Superior temporal gyrus (tissue), 1 donor: ENCODE results near the gene L1CAM.

ENCODE experiments used
- DNase-seq: peaks from one replicate; pipeline ENCODE4 v3.0.0-alpha.2; 2016; ENCODE audit errors: extremely low spot score

L1CAM gene

GRCh38 chrX:153925387-153925738 is 39.4 kb upstream of the L1CAM start:
- DNase-seq: no peak

GRCh38 chrX:153924149-153924861 is 38.3 kb upstream of the L1CAM start:
- peak; percentile 28 for DNase-seq

- DNase-seq: peak; percentile 40
Measured at GRCh38 chrX:153922932-153923857, 37.2 kb upstream of the L1CAM start.

- DNase-seq: no peak
Measured at GRCh38 chrX:153921511-153922446, 35.8 kb upstream of the L1CAM start.

- no peak for DNase-seq
Measured at GRCh38 chrX:153921070-153921469, 35.1 kb upstream of the L1CAM start.

- DNase-seq: no peak
Measured at GRCh38 chrX:153920546-153920945, 34.6 kb upstream of the L1CAM start.

GRCh38 chrX:153919281-153919680 is 33.3 kb upstream of the L1CAM start:
- no peak for DNase-seq

- no peak for DNase-seq
Measured at GRCh38 chrX:153917869-153918268, 31.9 kb upstream of the L1CAM start.

- DNase-seq: no peak
Measured at GRCh38 chrX:153913701-153914100, 27.7 kb upstream of the L1CAM start.

- DNase-seq: no peak
Measured at GRCh38 chrX:153913211-153913610, 27.2 kb upstream of the L1CAM start.

GRCh38 chrX:153911798-153912197 is 25.8 kb upstream of the L1CAM start:
- DNase-seq: no peak

- no peak for DNase-seq
Measured at GRCh38 chrX:153910446-153910845, 24.5 kb upstream of the L1CAM start.

GRCh38 chrX:153909980-153910360 is 24.0 kb upstream of the L1CAM start:
- DNase-seq: no peak

- DNase-seq: no peak
Measured at GRCh38 chrX:153909024-153909979, 23.3 kb upstream of the L1CAM start.

- DNase-seq: no peak
Measured at GRCh38 chrX:153908219-153908860, 22.4 kb upstream of the L1CAM start.

- no peak for DNase-seq
Measured at GRCh38 chrX:153907456-153907855, 21.5 kb upstream of the L1CAM start.

- no peak for DNase-seq
Measured at GRCh38 chrX:153906126-153906917, 20.3 kb upstream of the L1CAM start.

- no peak for DNase-seq
Measured at GRCh38 chrX:153905481-153906095, 19.6 kb upstream of the L1CAM start.
